ENCODE measurements around the gene ZNF511. TPM values are rescaled to one million over a fixed set of nuclear protein-coding genes. Genes with fewer than 3 reads are reported as not detected.

ZNF511 gene
- total and polyA plus RNA-seq, 2 of the 4 experiments (the other 2 are of a cell fraction) = 13.6 to 32.6 TPM

DNA sequence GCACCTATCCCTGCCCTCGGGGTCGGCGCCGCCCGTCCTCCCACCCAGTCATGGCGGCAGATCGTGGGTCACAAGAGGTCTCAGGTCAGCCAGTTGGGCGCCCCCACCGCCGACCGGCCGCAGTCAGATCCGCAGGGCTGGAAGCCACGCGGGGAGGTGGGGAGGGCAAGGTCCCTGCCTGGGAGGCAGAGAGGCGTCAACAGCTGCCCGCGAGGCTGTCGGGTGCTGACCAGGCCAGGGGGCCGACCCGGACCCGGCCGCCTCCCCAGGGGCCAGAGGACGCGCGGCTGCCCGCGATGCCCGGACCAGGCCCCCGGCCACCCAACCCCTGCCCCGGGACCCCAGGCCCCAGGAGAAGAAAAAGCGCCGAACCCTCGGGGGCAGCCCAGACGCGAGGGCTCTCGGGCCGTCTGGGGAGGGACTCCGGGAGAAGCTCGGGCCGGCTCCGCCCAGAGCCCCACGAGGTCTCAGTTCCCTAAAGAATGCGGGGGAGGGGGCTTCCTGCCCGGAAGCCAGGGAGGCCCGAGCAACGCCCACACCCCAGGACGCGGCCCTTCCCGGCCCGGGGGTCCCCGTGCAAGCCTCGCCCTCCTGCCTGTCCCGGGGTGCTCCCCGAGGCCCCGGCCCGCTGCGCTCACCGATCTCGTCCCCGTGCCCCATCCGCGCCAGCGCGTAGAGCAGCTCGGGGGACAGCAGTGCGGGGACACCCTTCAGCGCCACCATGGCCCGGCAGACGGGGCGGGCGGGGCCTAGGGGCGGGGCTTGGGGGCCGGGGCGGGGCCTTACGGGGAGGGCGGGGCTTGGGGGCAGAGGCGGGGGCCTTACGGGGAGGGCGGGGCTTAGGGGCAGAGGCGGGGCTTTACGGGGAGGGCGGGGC, 48.8 kb downstream of the ZNF511 start, which contains the start of gene FUOM:
Gene FUOM (minus strand): TSS at position 735 of the 877 bp plus-strand sequence. CDS start 12 bp downstream, at position 723.
- Histone ChIP-seq H2AK9ac (replicated peaks; ENCODE audit: low read depth, low read length, poor library complexity) (peak within 1 kb of the TSS; percentile 94), H4K8ac (ENCODE audit: low read depth in 2 of 2, low read length in 2 of 2) (peak within 1 kb of the TSS in 1 of 2 experiments; percentile 63; a peak in 2 of 4 replicates), H3K23ac (ENCODE audit: low read depth, low read length) (0 out of 2 replicates have a peak within 1 kb of the TSS, but pooled peaks have one; percentile 31), H2BK20ac (ENCODE audit: low read depth, low read length) (no peak within 1 kb of the TSS), H3K27ac (ENCODE audit: insufficient read depth, low read length) (no peak within 1 kb of the TSS; the same call in 1 of the 2 replicates), H3K56ac (ENCODE audit: extremely low read depth, insufficient read depth, low read length) (no peak within 1 kb of the TSS), H3K18ac (ENCODE audit: low read depth, low read length) (no peak within 1 kb of the TSS), H3K4me2 (ENCODE audit: low read depth, low read length) (peak within 1 kb of the TSS; percentile 62), H3K9me3 (ENCODE audit: control insufficient read depth, insufficient read depth, low read length) (no peaks in the 10 kb centered on the region), H2AFZ (replicated peaks; ENCODE audit: low read length, poor library complexity) (peak within 1 kb of the TSS; percentile 92), H3K9ac (ENCODE audit: low read depth, low read length) (peak within 1 kb of the TSS; percentile 28; the same call in 1 of the 2 replicates), H2AK5ac (ENCODE audit: low read depth, low read length) (peak within 1 kb of the TSS; percentile 59; the same call in 1 of the 2 replicates), H3K14ac (replicated peaks; ENCODE audit: low read depth, low read length) (peak within 1 kb of the TSS; percentile 71; the same call in 1 of the 2 replicates), H3K27me3 (ENCODE audit: control insufficient read depth, insufficient read depth, low read length) (no peaks in the 10 kb centered on the region), H3K9me1 (ENCODE audit: insufficient read depth, low read length) (no peaks in the 10 kb centered on the region), H2BK5ac (ENCODE audit: low read depth, low read length, poor library complexity, severe bottlenecking) (no peak within 1 kb of the TSS), H3K4me3 (ENCODE audit: insufficient read depth, low read depth, low read length) (peak within 1 kb of the TSS; percentile 78), H2BK15ac (ENCODE audit: low read depth, low read length) (no peak within 1 kb of the TSS), H4K20me1 (ENCODE audit: insufficient read depth, low read length) (no peaks in the 10 kb centered on the region; the same call in 1 of the 2 replicates), H3K4me1 (ENCODE audit: control insufficient read depth, insufficient read depth, low read length) (peaks cover 6% of the 10 kb centered on the region; the same call in 1 of the 2 replicates), H2BK120ac (ENCODE audit: low read depth, low read length) (0 out of 2 replicates have a peak within 1 kb of the TSS, but pooled peaks have one; percentile 48), H3K79me1 (ENCODE audit: low read depth in 1 of 2, low read length in 2 of 2) (peaks cover 8 to 13% of the 10 kb centered on the region in 2 experiments; a peak in 2 of 4 replicates), H3K36me3 (ENCODE audit: control insufficient read depth, insufficient read depth, low read length) (peaks cover 14% of the 10 kb centered on the region), H4K5ac (ENCODE audit: low read depth, low read length) (no peak within 1 kb of the TSS; the same call in 1 of the 2 replicates), H4K91ac (ENCODE audit: insufficient read depth, low read depth, low read length) (no peak within 1 kb of the TSS), H3K4ac (ENCODE audit: low read depth, low read length) (peak within 1 kb of the TSS; percentile 75; the same call in 1 of the 2 replicates)
- BruUV-seq (replicated peaks) = no TSS peak
- dilution Hi-C loops (cut with HindIII; ENCODE audit: low sequenced_read_pairs, unreplicated experiment) = no loop called here
- CTCF ChIA-PET = no interaction called here
- WGBS, 2 experiments (ENCODE audit: extremely low coverage in 2 of 2, insufficient read length in 1 of 2) = 0% methylated on average over 11 of the region's 83 CpGs; no CpG with 5 or more reads in 1 of the 2 experiments
- TF ChIP-seq MAZ (IDR thresholded peaks at IDR 0.05; ENCODE audit: borderline replicate concordance, low read depth, low read length) = 0 out of 2 replicates have a peak, but pooled peaks have one; percentile 18
- TF ChIP-seq ELK1 (IDR thresholded peaks at IDR 0.05; ENCODE audit: borderline replicate concordance, low read depth, low read length) = no peak
- DNase-seq = peak; percentile 29
- POLR2A ChIA-PET (ENCODE audit: unreplicated experiment) = no interaction called here
- in situ Hi-C loops (cut with MboI; ENCODE audit: low sequenced_read_pairs) = no loop called here
- peak; percentile 85 for ATAC-seq (ENCODE audit: low read depth)
- intact Hi-C loops (cut with micrococcal nuclease) = no loop called here
